AG10803 (cell line): ENCODE results near the gene CADM2.
"Not testable (repeated sequence)": the region's sequence is repeated elsewhere in the genome, so short reads cannot be mapped to it uniquely, and the experiment has no call there.

Experiments used
- DNase-seq: peaks from one replicate; pipeline ENCODE4 v3.0.0; 2010; ENCODE audit warnings: low read depth
- H3K4me3 ChIP-seq: 2 replicates; pipeline ENCODE4 v1.5.1; 2011; ENCODE audit warnings: mild to moderate bottlenecking, low read length, control low read depth
- CTCF ChIP-seq: conservative IDR thresholded peaks from 2 replicates; pipeline ENCODE4 v1.5.1; 2011; ENCODE audit warnings: mild to moderate bottlenecking, low read length, control low read depth, inconsistent platforms

CADM2 gene

GRCh38 chr3:85110393-85110792 is 151.6 kb downstream of the CADM2 start:
- TF ChIP-seq CTCF: no peak
- DNase-seq: no peak
- H3K4me3 ChIP-seq: no peak overlapping the region

- no peak overlapping the region for H3K4me3 ChIP-seq
- no peak for TF ChIP-seq CTCF
- DNase-seq: no peak
These were observed 162.1 kb downstream of the CADM2 start for GRCh38 chr3:85120879-85121278.

GRCh38 chr3:85132864-85133263 is 174.1 kb downstream of the CADM2 start:
- not testable (repeated sequence) for H3K4me3 ChIP-seq, DNase-seq

GRCh38 chr3:85133691-85134420 is 175.1 kb downstream of the CADM2 start:
- not testable (repeated sequence) for H3K4me3 ChIP-seq, DNase-seq

- TF ChIP-seq CTCF: no peak
- DNase-seq: no peak
These were observed 183.8 kb downstream of the CADM2 start for GRCh38 chr3:85142626-85143025.

GRCh38 chr3:85148036-85148435 is 189.2 kb downstream of the CADM2 start:
- no peak overlapping the region for H3K4me3 ChIP-seq
- no peak for DNase-seq
- no peak for TF ChIP-seq CTCF

More at GRCh38 chr3:85142626-85143025, 183.8 kb downstream of the CADM2 start:
- no peak overlapping the region for H3K4me3 ChIP-seq

- no peak overlapping the region for H3K4me3 ChIP-seq
- no peak for DNase-seq
- TF ChIP-seq CTCF: no peak
These were observed 192.8 kb downstream of the CADM2 start for GRCh38 chr3:85151555-85151954.

- DNase-seq, H3K4me3 ChIP-seq: not testable (repeated sequence)
These were observed 194.5 kb downstream of the CADM2 start for GRCh38 chr3:85153279-85153678.

GRCh38 chr3:85159376-85159775 is 200.6 kb downstream of the CADM2 start:
- no peak for TF ChIP-seq CTCF
- no peak overlapping the region for H3K4me3 ChIP-seq
- no peak for DNase-seq
